ENCODE data around the gene FAF1. TPM values are rescaled to one million over a fixed set of nuclear protein-coding genes. Genes with fewer than 3 reads are reported as not detected.
A peak's percentile ranks its signal among the peaks of the same experiment; 100 is the strongest.

Gene FAF1
- total and polyA plus RNA-seq, 9 of the 15 experiments (the other 6 are each of a cell fraction or from before 2014, with no cell fraction given) = 48.7 to 225 (median 118) TPM

DNA sequence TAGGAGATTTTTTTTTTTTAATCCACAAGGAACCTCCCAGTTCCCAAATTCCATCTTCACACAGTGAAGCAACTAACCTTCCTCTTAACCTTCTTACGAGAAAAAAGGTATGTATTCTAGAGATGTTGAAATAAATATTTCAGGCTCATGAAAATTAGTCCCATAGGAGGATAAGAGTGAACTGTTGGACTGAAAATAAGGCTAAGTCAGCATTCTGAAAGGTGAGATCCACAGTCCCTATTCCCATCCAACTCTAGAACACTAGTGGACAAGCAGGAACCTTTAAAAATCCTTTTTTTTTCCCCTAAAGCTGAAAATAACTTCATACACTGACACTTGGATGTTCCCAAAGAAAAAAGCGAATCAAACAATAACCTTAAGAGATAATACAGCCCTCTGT lies 44.4 kb downstream of the FAF1 start:
- no peak for ATAC-seq
- CTCF ChIA-PET (ENCODE audit: low intra/inter-chr PET ratio) = no interaction called here
- FAIRE-seq = no peak

More for the DNA sequence above, 44.4 kb downstream of the FAF1 start:
- Histone ChIP-seq H2AFZ (ENCODE audit: low read depth, low read length) (no peak overlapping the region), H3K79me2 (ENCODE audit: control insufficient read depth, insufficient read depth, low read length) (peaks cover 84% of the 10 kb centered on the region), H3K36me3 (ENCODE audit: control insufficient read depth, insufficient read depth, low read length) (peaks cover 39% of the 10 kb centered on the region), H3K9me1 (ENCODE audit: control insufficient read depth, insufficient read depth, low read length) (no peaks in the 10 kb centered on the region), H3K4me1 (replicated peaks in 1 of 2; ENCODE audit: control insufficient read depth in 2 of 2, insufficient read depth in 2 of 2, low read length in 2 of 2) (no peaks in the 10 kb centered on the region), H3K27me3 (ENCODE audit: control insufficient read depth in 2 of 2, insufficient read depth in 2 of 2, low read length in 2 of 2) (no peaks in the 10 kb centered on the region), H3K4me2 (ENCODE audit: insufficient read depth, low read length) (no peak overlapping the region), H3K27ac (ENCODE audit: extremely low read depth, low read depth, low read length) (no peak overlapping the region), H4K20me1 (replicated peaks; ENCODE audit: control insufficient read depth, insufficient read depth, low read length) (no peaks in the 10 kb centered on the region), H3K9me3 (replicated peaks; ENCODE audit: control insufficient read depth, insufficient read depth, low read depth, low read length) (peaks cover 14% of the 10 kb centered on the region), H3K9ac (ENCODE audit: insufficient read depth in 1 of 2, low read depth in 2 of 2, low read length in 2 of 2) (no peak overlapping the region), H3K4me3 (no peak overlapping the region)
- WGBS (ENCODE audit: insufficient coverage, low coverage, missing lambda C conversion rate) = 94% methylated on average over 2 of the region's 2 CpGs
- peak; percentile 50; the same call in 1 of the 2 replicates for TF ChIP-seq MAFF (IDR thresholded peaks at IDR 0.05; ENCODE audit: low read length)
- peak; percentile 40 for TF ChIP-seq MAFG (tag; conservative IDR thresholded peaks at IDR 0.05)
- TF ChIP-seq C11orf30 (IDR thresholded peaks at IDR 0.05; ENCODE audit: low read depth) = peak; percentile 49; the same call in 1 of the 2 replicates
- TF ChIP-seq ZBTB8A (IDR thresholded peaks at IDR 0.05; ENCODE audit: partially characterized antibody) = no peak
- TF ChIP-seq CUX1 (CRISPR knock-in tag; IDR thresholded peaks at IDR 0.05) = no peak
- no peak for TF ChIP-seq CREB3L1 (IDR thresholded peaks at IDR 0.05; ENCODE audit: borderline replicate concordance, low read depth)
- no peak for TF ChIP-seq ASH1L (IDR thresholded peaks at IDR 0.05; ENCODE audit: borderline replicate concordance, low read depth, partially characterized antibody)
- TF ChIP-seq, protein P1, sequence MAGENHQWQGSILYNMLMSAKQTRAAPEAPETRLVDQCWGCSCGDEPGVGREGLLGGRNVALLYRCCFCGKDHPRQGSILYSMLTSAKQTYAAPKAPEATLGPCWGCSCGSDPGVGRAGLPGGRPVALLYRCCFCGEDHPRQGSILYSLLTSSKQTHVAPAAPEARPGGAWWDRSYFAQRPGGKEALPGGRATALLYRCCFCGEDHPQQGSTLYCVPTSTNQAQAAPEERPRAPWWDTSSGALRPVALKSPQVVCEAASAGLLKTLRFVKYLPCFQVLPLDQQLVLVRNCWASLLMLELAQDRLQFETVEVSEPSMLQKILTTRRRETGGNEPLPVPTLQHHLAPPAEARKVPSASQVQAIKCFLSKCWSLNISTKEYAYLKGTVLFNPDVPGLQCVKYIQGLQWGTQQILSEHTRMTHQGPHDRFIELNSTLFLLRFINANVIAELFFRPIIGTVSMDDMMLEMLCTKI (IDR thresholded peaks at IDR 0.05; ENCODE audit: partially characterized antibody) = no peak
- no peak for TF ChIP-seq GTF2E2 (tag; IDR thresholded peaks at IDR 0.05)
- TF ChIP-seq NFYB (IDR thresholded peaks at IDR 0.05; ENCODE audit: extremely low read depth, insufficient read length) = no peak
- TF ChIP-seq HMBOX1 (IDR thresholded peaks at IDR 0.05) = no peak
- TF ChIP-seq MAFK (IDR thresholded peaks at IDR 0.05; ENCODE audit: low read length) = peak; percentile 45; the same call in 1 of the 2 replicates
- peak; percentile 52 for TF ChIP-seq ZNF316 (IDR thresholded peaks at IDR 0.05)
- TF ChIP-seq ZNF764 (CRISPR knock-in tag; IDR thresholded peaks at IDR 0.05; ENCODE audit: low read depth) = no peak
- in situ Hi-C loops (cut with MboI) = no loop called here
- TSS peak; percentile 16 for BruUV-seq (replicated peaks)
- no peak for DNase-seq (ENCODE audit: extremely low read depth in 1 of 4, low spot score in 3 of 4)
- intact Hi-C loops (cut with micrococcal nuclease) = no loop called here
- POLR2A ChIA-PET = no interaction called here

Data from K562 (cell line).